ELF-1 (cell line): Measurements from ENCODE around the gene POLR2L.

Source experiments
- DNase-seq: peaks from one replicate; pipeline ENCODE4 v3.0.0-alpha.2; 2016; ENCODE audit warnings: low read depth, low spot score

POLR2L gene

GRCh38 chr11:839280-839623, 3.1 kb downstream of the POLR2L start:
- no peak for DNase-seq

GRCh38 chr11:838441-839279, 3.7 kb downstream of the POLR2L start:
- peak; percentile 69 for DNase-seq

- no peak for DNase-seq
These were observed 4.4 kb downstream of the POLR2L start for GRCh38 chr11:837990-838307.

GRCh38 chr11:837189-837989, 4.9 kb downstream of the POLR2L start:
- DNase-seq: no peak

- no peak for DNase-seq
These were observed 5.6 kb downstream of the POLR2L start for GRCh38 chr11:836700-837099.

- DNase-seq: no peak
These were observed 6.1 kb downstream of the POLR2L start for GRCh38 chr11:836274-836673.

- no peak for DNase-seq
These were observed 7.7 kb downstream of the POLR2L start for GRCh38 chr11:834371-835316.

GRCh38 chr11:833849-834311, 8.4 kb downstream of the POLR2L start:
- DNase-seq: no peak

- DNase-seq: peak; percentile 63
These were observed 9.1 kb downstream of the POLR2L start for GRCh38 chr11:833114-833791.

- DNase-seq: peak; percentile 81
These were observed 9.7 kb downstream of the POLR2L start, which contains the start of gene CD151 for GRCh38 chr11:832529-833113. CD151 (plus strand) TSS chr11:832952; CDS start chr11:836070, 3,118 bp downstream.

- no peak for DNase-seq
These were observed 10.3 kb downstream of the POLR2L start for GRCh38 chr11:831961-832528.

- peak; percentile 37 for DNase-seq
These were observed 11.0 kb downstream of the POLR2L start for GRCh38 chr11:831118-831864.

GRCh38 chr11:830295-831117, 11.8 kb downstream of the POLR2L start:
- DNase-seq: peak; percentile 90

GRCh38 chr11:829847-830294, 12.5 kb downstream of the POLR2L start:
- no peak for DNase-seq

- peak; percentile 48 for DNase-seq
These were observed 13.0 kb downstream of the POLR2L start for GRCh38 chr11:829176-829846.

GRCh38 chr11:828506-829175, 13.7 kb downstream of the POLR2L start:
- peak; percentile 70 for DNase-seq

- no peak for DNase-seq
These were observed 14.5 kb downstream of the POLR2L start, which contains the start of gene CRACR2B for GRCh38 chr11:827897-828192. CRACR2B (plus strand) TSS chr11:827919; CDS start chr11:828608, 689 bp downstream.
